RCC 7860 (cell line): Measurements from ENCODE around the gene TFPI2.

Source experiments
- DNase-seq: peaks from one replicate; pipeline ENCODE4 v3.0.0-alpha.2; 2015; ENCODE audit warnings: low spot score
- FAIRE-seq: peaks from 2 replicates; lab custom pipeline; 2012; peaks lifted over from hg19 to GRCh38; lab: Jason Lieb, UNC

The TFPI2 gene

GRCh38 chr7:93860261-93860660 is 30.3 kb downstream of the TFPI2 start:
- FAIRE-seq (no peak), DNase-seq (no peak)

DNA sequence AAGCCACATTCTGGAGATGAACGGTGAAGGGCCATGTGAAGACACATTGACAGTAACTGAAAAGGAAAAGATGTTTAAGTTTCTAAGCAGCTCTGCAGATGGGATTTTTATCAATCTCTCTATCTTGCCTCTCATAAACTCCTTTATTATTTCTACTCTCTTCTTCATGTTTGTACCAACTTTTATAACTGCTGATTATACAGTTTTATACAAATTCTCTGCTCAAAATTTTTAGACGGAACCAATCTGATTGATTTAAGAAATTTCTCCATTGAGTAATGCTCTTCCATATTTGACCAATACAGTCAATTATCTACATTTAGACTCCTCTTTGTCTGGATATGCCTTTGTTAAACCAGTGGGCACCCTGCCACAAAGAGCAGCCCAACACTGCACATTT is 31.7 kb downstream of the TFPI2 start:
- FAIRE-seq, result no peak
- no peak for DNase-seq

DNA sequence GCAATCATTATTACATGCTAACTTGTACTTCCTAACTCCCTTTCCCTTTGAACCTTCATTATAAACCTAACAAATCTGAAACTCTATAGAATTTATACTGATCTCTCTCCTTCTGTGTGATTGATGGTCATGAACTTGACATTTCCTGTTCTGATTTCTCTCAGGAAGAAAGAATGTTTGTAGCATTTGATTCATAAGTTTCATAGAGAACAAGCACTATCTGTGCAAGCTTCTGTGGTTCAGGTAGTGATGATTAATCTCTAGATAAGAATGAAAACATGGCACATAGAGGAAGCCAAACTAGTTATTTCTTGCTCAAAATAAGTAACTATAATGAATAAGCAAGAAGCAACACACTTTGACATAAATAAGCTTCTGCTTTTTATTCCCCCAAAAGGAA is 34.2 kb downstream of the TFPI2 start:
- DNase-seq (peak; percentile 39), FAIRE-seq (peak; percentile 73)

DNA sequence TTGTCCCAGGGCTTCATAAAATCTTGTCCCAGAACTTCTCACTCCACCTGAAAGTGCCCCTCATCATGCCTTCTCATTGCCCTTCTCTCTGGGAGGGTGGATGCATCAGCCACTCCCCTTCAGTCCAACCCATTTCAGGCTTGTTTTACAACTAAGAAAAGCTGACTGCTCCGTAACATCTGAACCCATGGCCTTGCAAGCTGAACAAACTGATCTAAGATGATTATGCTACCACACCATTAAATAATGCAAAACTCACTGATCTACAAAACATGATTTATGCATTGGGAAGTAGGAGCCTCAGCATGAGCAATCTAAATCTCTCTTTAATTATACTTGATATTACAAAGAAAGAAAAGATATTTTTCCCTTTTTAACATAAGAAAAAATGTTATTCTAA is 34.8 kb downstream of the TFPI2 start:
- FAIRE-seq (no peak), DNase-seq (no peak)

- FAIRE-seq (no peak), DNase-seq (no peak)
Measured at GRCh38 chr7:93854480-93854879, 36.1 kb downstream of the TFPI2 start.

- no peak for FAIRE-seq
Measured at GRCh38 chr7:93851536-93851935, 39.0 kb downstream of the TFPI2 start.

GRCh38 chr7:93843260-93843659 is 47.3 kb downstream of the TFPI2 start:
- DNase-seq, result no peak
- no peak for FAIRE-seq

More at GRCh38 chr7:93851536-93851935, 39.0 kb downstream of the TFPI2 start:
- DNase-seq, result no peak

GRCh38 chr7:93838966-93839365 is 51.6 kb downstream of the TFPI2 start:
- DNase-seq (no peak), FAIRE-seq (no peak)

- no peak for DNase-seq
- FAIRE-seq, result no peak
Measured at GRCh38 chr7:93837245-93837644, 53.3 kb downstream of the TFPI2 start.

DNA sequence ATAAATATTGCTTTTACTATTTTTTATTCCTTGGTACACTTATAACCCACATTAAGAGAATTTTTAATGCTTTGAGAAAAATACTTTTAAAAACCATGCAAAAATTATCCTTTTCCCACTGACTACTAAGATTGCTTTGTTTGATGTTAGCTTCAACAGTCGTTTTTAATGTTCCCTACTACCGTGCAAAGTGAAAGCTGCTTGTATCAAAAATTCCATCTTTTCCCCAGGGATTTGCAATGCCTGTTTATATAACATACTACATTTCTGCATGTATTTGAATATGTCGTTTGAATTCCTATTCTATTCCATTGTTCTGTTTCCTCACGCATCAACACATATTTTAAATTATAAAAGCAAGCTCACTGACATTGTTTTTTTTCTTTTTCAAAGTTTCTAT is 54.4 kb downstream of the TFPI2 start:
- DNase-seq, result no peak
- no peak for FAIRE-seq

GRCh38 chr7:93835702-93836101 is 54.9 kb downstream of the TFPI2 start:
- FAIRE-seq, result peak; percentile 56

More at GRCh38 chr7:93835702-93836101, 54.9 kb downstream of the TFPI2 start:
- no peak for DNase-seq
